ENCODE results near the gene TUBB2B.
"Not testable (repeated sequence)": the region's sequence is repeated elsewhere in the genome, so short reads cannot be mapped to it uniquely, and the experiment has no call there.

TUBB2B gene

GRCh38 chr6:3253597-3253961 is 26.1 kb upstream of the TUBB2B start:
- no peak for DNase-seq

GRCh38 chr6:3252861-3253596 is 25.6 kb upstream of the TUBB2B start:
- no peak for DNase-seq

GRCh38 chr6:3252369-3252768 is 24.9 kb upstream of the TUBB2B start:
- DNase-seq = no peak

GRCh38 chr6:3251462-3252314 is 24.2 kb upstream of the TUBB2B start:
- peak; percentile 46 for DNase-seq

GRCh38 chr6:3250231-3250675 is 22.8 kb upstream of the TUBB2B start:
- DNase-seq = no peak

- no peak for DNase-seq
Observed at GRCh38 chr6:3249821-3250220, 22.4 kb upstream of the TUBB2B start.

- no peak for DNase-seq
Observed at GRCh38 chr6:3247255-3248146, 20.0 kb upstream of the TUBB2B start.

- DNase-seq = no peak
Observed at GRCh38 chr6:3245216-3245615, 17.8 kb upstream of the TUBB2B start.

- DNase-seq = not testable (repeated sequence)
Observed at GRCh38 chr6:3244832-3245161, 17.3 kb upstream of the TUBB2B start.

GRCh38 chr6:3244003-3244831 is 16.8 kb upstream of the TUBB2B start:
- DNase-seq = no peak

GRCh38 chr6:3242768-3243167 is 15.3 kb upstream of the TUBB2B start:
- no peak for DNase-seq

- not testable (repeated sequence) for DNase-seq
Observed at GRCh38 chr6:3241745-3242144, 14.3 kb upstream of the TUBB2B start.

GRCh38 chr6:3240595-3240994 is 13.1 kb upstream of the TUBB2B start:
- no peak for DNase-seq

- DNase-seq = no peak
Observed at GRCh38 chr6:3239110-3239830, 11.8 kb upstream of the TUBB2B start.

GRCh38 chr6:3237761-3238662 is 10.6 kb upstream of the TUBB2B start:
- DNase-seq = no peak

GRCh38 chr6:3236005-3236404 is 8.6 kb upstream of the TUBB2B start:
- no peak for DNase-seq

- no peak for DNase-seq
Observed at GRCh38 chr6:3235486-3235885, 8.0 kb upstream of the TUBB2B start.

- no peak for DNase-seq
Observed at GRCh38 chr6:3233904-3234303, 6.5 kb upstream of the TUBB2B start.

- no peak for DNase-seq
Observed at GRCh38 chr6:3233321-3233720, 5.9 kb upstream of the TUBB2B start.
